Cardiac septum (tissue), 1 donor: Measurements from ENCODE around the gene ACSF3. TPM values are rescaled to one million over a fixed set of nuclear protein-coding genes. Genes with fewer than 3 reads are reported as not detected.

Source experiments
- DNase-seq: peaks from one replicate; pipeline ENCODE4 v3.0.0-alpha.2; 2020; ENCODE audit warnings: low spot score
- intact Hi-C: fragments of 100-400 bp; cut with DNase I; formaldehyde crosslinking; loops from one replicate; pipeline ENCODE4 v1.14.0; 2022
- long read RNA-seq: library from polyadenylated mRNA; unstranded; transcript quantifications from one replicate; pipeline ENCODE4 v2.0.0, GENCODE V29; 2021
- total RNA-seq: library from RNA; stranded (reverse); fragmentation: NEBNext Ultra II Directional; extraction: Animal tissue kit (Norgen Biotek cat#: 25700); gene quantifications from one replicate; pipeline ENCODE4 v1.2.1, GENCODE V29; 2021
- donor health status: DM: no; HTN: no; CAD: no.

The ACSF3 gene
- total RNA-seq, result 14.7 TPM
- long read RNA-seq, full-length matches to known transcripts, result 22 of 31 reads
- long read RNA-seq, partial matches to known transcripts, result 1 of 31 reads
- long read RNA-seq, other reads (novel, unspliced or antisense), result 8 of 31 reads

DNA sequence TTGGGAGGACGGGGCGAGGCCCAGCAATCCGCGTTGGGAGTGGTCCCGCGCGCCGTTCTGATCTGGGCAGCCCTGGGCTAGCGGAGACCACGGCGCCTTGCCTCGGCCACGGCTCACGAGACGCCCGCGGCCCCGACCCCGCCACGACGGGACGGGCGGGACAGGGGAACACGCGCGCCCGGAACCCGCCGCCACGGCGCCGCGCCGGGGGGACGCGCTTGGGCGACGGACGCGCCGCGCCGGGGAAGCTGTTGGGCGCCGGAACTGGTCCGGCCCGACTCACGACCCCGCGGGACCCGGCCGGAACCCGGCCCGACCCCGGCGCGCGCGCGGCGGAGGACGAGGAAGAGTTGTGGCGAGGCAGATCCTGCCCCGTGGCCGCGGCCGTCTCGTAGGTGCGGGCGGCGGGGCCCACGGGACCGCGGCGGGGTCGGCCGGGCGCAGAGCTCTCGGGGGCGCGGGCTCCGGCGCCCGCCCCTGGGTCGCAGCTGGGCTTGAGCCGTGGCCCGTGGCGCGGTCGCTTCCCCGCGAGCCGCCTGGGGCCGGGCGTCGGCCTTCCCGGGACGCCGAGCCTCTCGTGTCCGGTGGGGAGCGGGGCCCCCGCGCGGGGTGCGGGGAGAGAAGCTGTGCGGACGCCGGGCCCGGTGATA is at the start of gene ACSF3:
TSS of gene ACSF3 (plus strand) at position 251 of the 650 bp plus-strand sequence. CDS start 6,830 bp downstream, outside the sequence.
- intact Hi-C loops, result loop anchor here (10.0 kb wide), 2 partner anchors 121 to 239 kb away; partner anchors contain the start of genes GALNS, TRAPPC2L and ZNF778

DNA sequence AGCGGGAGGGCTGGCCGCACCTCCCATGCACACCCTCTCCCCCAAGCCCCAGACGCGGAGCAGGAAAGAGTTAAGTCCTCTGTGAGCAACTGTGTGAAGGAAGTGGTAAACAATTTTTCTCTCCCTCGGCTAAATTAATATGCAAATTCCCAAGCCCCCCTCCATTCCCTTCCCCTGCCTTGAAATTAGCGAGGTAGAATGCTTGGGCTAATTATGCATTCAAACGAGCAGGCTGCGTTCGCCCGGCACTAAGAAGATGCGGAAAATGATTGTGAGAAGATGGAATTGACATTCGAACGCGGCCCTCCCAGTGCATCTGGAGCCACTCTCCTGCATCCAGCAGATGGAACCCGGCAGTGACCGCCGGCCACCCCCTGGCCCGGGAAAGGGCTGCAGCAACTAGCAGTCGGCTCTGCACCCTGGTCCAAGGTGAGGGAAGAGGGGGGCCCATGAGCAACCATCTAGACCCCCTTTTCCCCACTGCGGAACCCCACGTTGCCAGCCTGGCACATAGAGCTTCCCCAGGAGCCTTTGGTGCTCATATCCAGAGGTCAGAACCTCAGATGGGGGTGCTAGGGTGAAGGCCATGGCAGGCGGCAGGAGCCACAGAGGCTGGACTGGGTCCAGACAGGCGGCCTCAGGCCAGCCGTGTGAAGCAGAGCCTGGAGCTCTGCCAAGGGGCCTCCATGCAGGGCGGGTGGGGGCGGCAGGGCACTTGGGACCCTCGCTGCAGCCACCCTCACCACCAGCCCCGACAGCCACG is 49.1 kb upstream of the ACSF3 start:
- no peak for DNase-seq
- intact Hi-C loops, result no loop called here

More for the DNA sequence above, at the start of gene ACSF3:
- peak; percentile 80 for DNase-seq

DNA sequence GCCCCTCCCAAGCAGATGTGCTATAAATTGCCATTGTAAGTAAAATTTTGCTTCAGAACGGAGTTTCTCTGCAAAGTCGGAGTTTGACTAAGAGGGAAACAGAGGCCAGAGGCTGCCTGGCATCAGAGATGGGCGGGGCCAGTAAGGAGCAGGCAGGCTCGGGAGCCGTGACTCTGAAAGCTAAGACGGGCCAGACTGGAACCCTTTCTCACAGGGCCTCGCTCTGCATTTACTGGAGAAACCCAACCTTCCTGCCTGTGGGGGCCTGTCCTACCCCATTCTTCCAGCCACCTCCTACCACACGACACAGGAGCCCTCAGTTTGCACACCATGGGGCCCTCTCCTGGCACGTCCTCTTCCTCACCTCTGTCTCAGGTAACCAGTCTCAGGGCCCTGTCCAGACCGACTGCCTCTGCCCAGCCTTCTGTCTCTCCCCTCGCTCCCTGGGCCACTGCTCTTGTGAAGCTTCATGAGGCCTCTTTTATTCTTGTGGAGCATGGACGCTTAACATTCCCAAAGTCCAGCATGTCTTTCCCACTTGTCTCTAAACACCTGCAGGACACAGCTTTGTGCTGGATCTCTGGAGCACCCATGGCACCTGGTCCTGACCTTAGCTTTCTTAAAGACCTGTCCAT is 48.4 kb upstream of the ACSF3 start:
- intact Hi-C loops, result no loop called here
- no peak for DNase-seq

DNA sequence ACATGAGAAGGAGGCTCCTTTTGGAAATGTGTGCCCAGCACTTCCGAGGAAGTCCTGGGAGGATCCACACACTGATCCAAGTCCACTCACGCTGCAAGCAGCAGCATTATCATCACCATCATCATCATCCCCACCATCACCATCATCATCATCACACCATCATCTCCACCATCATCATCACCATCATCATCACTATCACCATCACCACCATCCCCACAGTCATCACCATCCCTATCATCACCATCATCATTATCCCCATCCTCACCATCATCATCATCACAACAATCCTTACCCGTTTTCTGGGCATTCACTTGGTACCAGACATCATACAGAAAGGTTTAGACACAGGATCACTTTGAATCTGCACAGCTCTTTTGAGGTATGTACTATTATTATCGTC is 47.8 kb upstream of the ACSF3 start:
- no peak for DNase-seq
- intact Hi-C loops, result no loop called here

DNA sequence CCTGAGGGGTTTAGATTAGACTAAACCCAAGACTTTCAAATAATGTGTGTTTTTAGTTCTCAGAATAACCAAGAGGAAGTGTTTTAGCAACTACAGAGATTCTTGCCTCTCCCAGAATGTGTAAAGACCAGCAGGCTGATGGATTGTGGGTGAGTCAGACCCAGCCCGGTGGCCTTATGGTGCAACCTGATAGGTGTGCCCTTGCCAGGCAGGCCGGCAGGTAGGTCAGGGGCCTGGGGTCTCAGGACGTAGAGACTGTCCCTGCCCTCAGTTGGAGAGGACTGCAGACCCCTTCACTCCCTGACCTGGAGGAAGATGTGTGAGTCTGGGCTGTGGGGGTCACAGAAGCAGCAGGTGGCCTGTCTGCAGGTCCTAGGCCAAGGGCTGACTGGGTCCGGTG is 47.2 kb upstream of the ACSF3 start:
- intact Hi-C loops, result no loop called here
- DNase-seq, result no peak

DNA sequence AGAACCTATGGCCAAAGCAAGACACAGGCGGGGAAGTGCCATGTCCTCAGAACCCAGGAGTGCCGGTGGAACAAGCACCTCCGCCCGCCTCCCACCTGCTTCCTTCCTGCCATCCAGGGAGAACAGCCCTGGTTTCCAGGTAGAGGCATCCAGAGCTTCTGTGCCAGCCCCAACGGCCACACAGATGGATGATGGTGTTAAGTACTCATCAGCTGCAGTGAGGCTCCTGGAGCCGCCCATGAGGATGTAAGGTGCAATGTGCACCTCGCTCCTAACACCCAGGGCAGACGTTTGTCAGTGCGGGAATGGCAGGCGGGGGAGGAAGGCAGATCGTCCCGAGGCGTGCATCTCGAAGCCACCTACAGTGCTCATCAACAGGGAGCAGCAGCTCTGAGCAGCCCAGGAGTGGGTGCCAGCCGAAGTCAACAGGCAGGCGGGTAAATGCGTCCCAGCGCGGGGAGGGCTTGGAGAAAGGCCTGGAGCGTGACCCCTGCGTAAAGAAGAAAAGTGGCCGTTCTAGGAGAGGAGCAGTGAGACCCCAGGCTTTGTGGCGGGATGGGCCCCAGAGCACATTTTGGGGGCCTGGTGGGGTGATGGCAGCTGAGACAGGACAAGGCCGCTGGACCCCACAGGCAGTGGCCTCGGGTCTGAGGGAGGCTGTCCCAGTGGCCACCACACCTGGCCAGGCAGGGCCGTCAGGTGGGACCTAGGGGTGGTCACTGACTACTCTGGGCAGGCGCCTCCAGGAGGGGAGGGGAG is 46.1 kb upstream of the ACSF3 start:
- no peak for DNase-seq
- intact Hi-C loops, result no loop called here

DNA sequence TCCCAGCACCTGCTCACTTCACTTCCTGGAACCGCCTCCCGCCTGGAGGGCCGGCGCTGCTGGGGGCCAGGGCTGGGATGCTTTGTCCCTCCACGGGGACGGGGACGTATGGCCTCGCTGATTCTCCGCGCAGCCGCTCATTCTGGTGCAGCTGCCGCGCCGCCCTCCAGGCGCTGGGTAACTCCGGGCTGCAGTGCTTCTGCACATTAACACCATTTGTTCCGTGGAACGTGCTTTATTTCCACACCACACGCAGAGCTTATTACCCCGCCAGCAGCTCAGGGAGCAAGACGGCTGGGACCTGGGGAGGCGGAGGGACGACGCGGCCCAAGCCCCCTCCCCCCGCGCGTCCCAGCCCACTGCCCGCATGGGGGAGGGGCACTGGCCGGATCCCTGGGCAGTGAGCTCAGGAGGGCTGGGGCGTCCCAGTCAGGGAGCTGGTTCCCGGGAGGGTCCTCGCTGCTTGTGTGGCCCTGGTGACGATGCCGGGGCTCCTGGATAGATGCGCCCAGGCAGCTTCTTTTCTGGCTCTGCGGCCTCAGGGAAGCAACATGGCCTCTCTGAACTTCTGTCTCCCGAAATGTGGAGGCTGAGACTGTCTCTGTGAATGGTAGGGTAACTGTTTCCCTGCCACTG is 45.4 kb upstream of the ACSF3 start:
- intact Hi-C loops, result no loop called here
- DNase-seq, result no peak

DNA sequence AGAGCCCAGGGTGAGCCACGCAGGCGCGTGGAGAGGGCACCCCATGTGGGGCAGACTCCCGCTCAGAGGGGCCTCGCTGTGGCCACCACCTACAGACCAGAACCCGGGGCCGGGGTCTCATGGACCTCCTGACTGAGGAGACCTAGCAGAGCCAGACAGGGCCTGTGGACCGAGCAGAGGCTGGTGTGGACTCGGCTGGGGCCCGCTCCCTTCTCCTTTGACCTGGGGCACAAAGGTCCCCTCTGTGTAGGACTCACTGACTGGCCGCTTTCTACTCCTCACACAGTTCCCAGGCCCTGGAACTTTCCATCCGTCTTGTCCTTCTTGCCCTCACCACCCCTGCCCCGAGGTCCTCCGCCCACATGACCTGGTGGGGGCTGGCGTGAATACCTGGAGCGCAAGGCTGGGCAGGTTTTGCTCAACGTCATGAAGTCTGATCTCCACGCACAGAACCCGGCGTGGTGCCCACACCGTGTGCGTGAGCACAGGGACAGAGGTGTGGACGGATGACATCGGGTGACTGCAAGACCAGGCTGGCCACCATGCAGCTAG is 44.7 kb upstream of the ACSF3 start:
- intact Hi-C loops, result no loop called here
- no peak for DNase-seq

DNA sequence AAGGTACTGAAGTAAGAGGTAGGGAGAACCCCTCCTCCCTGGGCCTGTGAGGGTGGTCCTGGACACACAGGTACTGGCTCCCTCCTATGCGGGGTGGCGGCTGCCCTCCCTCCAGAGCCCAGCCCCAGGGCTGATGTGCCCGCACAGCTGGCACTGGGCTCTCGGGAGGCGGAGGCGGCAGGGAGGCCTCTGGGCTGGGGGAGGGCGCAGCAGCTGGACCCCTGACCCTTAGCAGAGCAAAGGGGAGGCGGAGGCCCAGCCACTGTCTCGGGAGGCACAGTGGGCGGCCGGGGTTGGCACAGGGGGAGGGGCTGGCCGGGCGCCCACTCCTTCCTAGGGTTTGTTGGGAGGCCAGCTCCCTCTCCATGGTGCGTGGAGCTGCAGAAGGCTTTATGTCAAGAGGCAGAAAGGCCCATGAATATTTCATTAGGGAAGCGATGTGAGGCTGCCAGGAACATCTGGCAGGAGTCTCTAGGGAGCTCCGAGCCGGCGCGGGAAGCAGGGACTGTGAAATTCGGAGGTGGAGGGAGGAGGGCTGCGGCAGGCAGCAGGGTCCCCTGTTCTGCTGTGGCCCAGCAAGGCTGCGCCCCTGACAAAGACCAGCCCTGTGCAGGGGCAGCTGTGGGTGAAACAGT is 44.1 kb upstream of the ACSF3 start:
- no peak for DNase-seq
- intact Hi-C loops, result no loop called here

DNA sequence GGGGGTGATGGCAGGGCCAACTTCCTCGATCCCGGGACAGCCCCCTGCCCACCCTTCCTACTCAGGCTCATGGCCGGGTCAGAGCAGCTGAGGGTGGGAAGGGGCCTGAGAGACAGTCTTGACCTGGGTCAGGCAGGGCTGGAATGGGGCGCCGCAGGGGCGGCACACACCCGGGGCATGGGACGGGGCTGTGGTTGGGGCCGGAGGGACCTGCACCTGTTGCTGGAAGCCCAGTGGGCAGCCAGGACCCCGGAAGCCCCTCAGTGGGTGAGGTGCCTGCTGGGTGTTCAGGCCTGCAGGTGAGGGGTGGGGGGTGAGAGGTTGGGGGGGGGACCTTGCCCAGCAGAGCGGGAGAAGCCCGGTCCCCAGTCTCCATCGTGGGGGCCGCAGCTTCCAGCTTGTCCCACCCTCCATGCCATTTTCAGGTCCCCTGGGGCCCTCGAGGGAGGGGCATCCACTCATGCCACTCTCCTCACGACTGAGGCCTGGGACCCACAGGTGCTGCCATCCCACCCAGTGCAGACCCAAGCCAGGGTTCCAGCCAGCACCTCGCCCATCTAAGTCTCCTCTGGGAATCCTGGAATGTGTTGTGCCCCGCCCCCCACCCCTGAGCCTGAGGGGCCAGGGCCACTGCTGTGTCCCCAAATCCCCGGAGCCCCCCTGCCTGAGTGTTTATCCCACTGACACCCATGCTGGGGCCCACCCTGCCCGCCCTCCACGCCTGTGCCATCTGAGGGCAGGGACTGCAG is 43.4 kb upstream of the ACSF3 start:
- no peak for DNase-seq
- intact Hi-C loops, result no loop called here

DNA sequence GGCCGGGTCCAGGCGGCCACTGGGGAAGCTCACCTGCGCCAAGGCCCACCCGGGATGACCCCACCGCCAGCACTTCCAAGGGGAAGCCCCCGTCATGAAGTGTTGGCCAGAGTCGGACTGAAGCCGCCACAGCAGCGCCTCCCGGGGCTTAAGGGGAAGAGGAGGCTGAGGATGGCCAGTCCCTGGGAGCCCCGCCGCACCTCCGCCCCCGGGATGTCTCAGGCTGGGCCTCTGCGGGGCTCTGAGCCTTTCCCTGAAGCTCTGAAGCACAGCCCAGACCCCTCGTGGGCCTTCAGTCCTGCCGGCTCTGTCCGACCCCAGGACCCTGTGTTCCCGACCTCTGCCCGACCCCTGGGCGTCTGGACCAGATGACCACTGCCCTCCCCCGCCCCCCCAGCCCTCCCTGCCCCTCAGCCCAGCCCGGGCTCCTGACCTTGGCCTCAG is 42.8 kb upstream of the ACSF3 start:
- no peak for DNase-seq
- intact Hi-C loops, result no loop called here

DNA sequence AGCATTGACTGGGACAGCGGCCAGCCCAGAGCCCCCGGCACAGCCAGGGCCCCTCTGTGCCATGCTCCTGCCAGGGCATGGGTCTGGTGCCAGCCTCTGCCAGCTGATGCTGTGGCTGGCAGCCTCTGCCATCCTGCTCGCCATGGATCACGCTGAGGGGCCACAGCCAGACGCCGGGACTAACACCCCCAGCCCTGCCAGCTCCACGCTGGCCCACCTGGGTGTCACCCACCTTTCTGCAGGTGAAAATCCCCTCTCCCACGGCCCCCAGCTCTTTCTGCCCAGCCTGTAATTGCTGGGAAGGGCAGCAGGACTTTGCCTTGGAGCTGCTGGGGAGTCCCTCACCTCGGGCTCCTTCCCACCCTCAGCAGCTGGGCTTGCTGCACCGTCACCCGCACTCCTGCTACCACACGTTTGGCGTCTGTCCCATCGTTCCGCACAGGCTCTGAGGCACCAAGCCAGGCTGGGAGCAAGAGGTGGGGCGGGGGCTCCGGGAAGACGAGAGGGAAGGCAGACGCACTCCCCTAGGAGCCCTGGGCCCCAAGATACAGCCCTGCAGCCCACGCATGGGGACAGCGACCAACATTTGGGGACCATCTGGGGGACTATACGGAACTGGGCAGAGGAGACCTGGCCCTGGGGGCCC is 42.0 kb upstream of the ACSF3 start:
- intact Hi-C loops, result no loop called here
- DNase-seq, result no peak

DNA sequence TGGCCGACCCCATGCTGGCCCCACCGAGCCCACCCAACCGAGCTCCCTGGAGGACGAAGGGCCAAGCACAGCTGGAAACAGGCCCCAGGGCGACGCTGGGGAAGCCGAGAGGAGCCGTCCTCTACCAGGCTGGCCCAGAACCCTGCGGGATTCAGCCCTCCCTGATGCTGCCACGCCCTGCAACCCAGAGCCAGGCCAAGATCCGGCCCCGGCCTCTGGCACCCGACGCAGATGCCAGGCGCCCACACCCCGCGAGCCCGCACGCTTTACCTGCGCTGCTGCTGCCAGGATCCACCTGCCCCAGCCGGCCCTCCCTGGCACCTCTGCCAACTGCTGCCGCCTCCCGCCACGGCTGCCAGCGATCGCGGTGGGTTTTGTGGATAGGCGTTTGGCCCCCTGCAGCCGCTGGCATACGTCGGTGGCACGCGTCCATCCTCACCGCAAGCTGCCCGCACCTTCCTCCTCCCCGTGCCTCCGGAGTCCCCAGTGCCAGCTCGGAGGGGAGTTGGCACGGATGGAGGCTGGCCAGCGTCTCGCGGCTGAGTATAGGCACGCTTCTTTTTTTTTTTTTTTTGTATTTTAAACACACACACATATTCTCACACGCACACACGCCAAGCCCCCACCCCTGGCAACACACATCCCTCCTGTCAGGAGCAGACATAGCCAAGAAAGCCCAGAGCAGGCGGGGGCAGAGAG is 41.3 kb upstream of the ACSF3 start:
- no peak for DNase-seq
- intact Hi-C loops, result no loop called here

DNA sequence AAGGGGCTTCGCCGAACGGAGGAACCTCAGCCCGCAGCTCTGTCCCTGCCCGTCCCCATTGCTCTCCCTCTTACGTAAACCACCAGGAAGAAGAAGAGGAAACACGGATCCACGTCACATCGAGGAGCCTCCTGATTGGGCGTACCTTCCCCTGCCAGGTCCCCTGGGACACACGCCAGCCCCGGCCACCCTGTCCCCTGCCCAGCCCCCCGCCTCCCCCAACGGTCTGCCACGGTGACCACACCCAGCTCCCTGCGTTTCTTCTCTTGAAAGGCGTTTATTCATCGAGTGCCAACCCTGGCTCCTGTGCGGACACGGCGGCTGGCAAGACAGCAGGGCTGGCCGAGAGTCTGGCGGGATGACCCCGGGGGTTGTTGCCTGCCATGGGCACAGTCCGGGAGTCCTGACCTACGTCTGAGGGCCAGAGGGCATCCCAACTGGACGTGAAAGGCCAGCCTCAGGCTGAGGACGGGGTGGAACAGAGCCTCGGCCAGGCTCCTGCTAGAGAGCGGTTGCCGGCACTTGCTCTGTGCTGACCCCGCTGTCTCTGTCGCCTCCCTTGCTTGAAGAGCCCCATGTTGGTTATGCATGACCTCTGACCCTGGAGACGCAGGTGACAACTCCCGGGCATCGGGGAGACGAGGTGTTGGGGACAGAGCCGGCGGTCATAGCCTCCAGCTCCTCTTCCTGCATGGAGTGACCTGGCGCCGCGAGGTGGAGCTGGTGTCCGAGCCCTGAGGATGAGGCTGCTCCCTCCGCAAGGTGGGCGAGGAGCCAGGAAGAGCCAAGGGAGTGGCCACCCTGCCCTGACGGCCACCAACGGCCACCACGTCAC is 40.5 kb upstream of the ACSF3 start:
- intact Hi-C loops, result no loop called here
- no peak for DNase-seq

DNA sequence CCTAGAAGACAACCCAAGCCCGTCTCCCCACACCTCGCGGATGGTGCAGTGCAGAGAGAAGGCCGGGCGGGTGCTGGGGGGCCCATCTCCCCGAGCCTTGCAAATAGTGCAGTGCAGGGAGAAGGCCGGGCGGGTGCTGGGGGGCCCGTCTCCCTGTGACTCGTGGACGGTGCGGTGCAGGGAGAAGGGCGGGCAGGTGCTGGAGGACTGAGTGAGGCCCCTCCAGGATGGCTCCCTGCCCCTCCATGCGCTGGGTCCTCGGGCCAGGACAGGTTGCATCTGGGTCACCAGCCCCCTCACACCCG is 40.0 kb upstream of the ACSF3 start:
- DNase-seq, result no peak
- intact Hi-C loops, result no loop called here

DNA sequence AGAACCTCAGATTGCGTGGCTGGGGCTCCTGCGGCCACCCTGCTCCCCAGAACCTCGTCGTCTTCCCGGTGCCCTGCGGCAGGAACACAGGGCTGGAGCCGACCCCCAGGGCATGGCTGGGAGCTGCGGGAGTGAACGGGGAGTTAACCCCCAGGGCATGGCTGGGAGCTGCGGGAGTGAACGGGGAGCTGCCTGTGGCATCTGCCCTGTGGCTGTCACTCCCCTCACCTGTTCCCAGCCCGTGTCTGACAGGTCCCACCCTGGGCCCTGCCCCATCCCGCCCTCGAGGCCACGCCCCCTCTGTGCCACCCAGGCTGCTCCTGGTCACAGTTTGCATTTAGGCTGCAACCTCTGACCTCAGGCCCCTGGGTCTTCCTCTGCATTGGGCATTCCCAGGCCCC is 39.4 kb upstream of the ACSF3 start:
- no peak for DNase-seq

More for the DNA sequence above, 39.4 kb upstream of the ACSF3 start:
- intact Hi-C loops, result no loop called here
